Neural progenitor cell (in vitro differentiated cells): ENCODE data around the gene HNRNPL.
"Not testable (repeated sequence)": the region's sequence is repeated elsewhere in the genome, so short reads cannot be mapped to it uniquely, and the experiment has no call there.

Experiments
- EZH2 ChIP-seq: fragments of 200-600 bp; sonication (generic); IDR thresholded peaks from 2 replicates; pipeline ENCODE4 v1.6.1; 2017; ENCODE audit warnings: antibody characterized with exemption, mild to moderate bottlenecking, moderate library complexity
- EZH2phosphoT487 ChIP-seq: fragments of 200-600 bp; sonication (generic); IDR thresholded peaks from 2 replicates; pipeline ENCODE4 v1.6.1; 2017; ENCODE audit warnings: antibody characterized with exemption
- TF ChIP-seq, protein P1 (sequence below): fragments of 200-600 bp; sonication (generic); IDR thresholded peaks from 2 replicates; pipeline ENCODE4 v1.5.1; 2017; ENCODE audit warnings: antibody characterized with exemption, mild to moderate bottlenecking

- TF ChIP-seq, protein P1, sequence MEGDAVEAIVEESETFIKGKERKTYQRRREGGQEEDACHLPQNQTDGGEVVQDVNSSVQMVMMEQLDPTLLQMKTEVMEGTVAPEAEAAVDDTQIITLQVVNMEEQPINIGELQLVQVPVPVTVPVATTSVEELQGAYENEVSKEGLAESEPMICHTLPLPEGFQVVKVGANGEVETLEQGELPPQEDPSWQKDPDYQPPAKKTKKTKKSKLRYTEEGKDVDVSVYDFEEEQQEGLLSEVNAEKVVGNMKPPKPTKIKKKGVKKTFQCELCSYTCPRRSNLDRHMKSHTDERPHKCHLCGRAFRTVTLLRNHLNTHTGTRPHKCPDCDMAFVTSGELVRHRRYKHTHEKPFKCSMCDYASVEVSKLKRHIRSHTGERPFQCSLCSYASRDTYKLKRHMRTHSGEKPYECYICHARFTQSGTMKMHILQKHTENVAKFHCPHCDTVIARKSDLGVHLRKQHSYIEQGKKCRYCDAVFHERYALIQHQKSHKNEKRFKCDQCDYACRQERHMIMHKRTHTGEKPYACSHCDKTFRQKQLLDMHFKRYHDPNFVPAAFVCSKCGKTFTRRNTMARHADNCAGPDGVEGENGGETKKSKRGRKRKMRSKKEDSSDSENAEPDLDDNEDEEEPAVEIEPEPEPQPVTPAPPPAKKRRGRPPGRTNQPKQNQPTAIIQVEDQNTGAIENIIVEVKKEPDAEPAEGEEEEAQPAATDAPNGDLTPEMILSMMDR: not testable (repeated sequence)
- TF ChIP-seq EZH2phosphoT487, EZH2: not testable (repeated sequence)
Observed at GRCh38 chr19:38825936-38826335, 23.9 kb downstream of the HNRNPL start.
